Breast epithelium (tissue), 3 donors: Measurements from ENCODE around the gene ARFRP1.

Experiments used
- CTCF ChIP-seq, 3 donors: fragments of 450-650 bp; IDR thresholded peaks; one replicate each; pipeline ENCODE4 v1.5.1; 2016 to 2017; ENCODE audit warnings: antibody characterized with exemption in 3 of 3, mild to moderate bottlenecking in 3 of 3, moderate library complexity in 3 of 3
- POLR2A ChIP-seq: fragments of 450-650 bp; IDR thresholded peaks from one replicate; pipeline ENCODE4 v1.6.1; 2016; ENCODE audit warnings: antibody characterized with exemption, mild to moderate bottlenecking, moderate library complexity
- POLR2AphosphoS5 ChIP-seq, 3 donors: sonication (generic); formaldehyde crosslinking; IDR thresholded peaks; one replicate each; pipeline ENCODE4 v1.6.1; 2017; ENCODE audit warnings: antibody characterized with exemption in 3 of 3

DNA sequence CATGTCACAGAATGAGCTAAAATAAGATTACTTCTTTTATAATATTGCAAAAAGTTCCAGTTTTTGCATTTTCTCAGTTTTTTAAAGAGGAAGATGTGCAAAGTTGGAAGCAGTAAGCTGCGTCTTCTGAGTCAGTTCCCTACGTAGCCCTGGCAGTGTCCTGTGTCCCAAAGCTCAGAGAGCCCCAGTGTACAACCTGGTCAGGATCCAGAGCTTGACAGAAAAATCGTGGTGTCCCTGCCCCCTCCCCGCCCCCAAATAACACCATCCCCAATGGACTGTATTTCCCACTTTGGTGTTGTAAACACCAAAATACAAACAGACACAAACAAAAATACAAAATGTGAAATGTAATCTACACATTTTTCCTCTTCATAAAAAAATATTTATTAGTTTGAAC is 36.4 kb upstream of the ARFRP1 start:
- TF ChIP-seq CTCF (IDR thresholded peaks at IDR 0.05) (no peak), POLR2AphosphoS5 (IDR thresholded peaks at IDR 0.05) (no peak), POLR2A (no peak)
